Ishikawa (cell line): ENCODE results near the gene ABCF2.

ENCODE experiments used
- CREB1 ChIP-seq: IDR thresholded peaks from 2 replicates; pipeline ENCODE4 v1.6.1; 2012; ENCODE audit warnings: low read depth
- EGR1 ChIP-seq: IDR thresholded peaks from 2 replicates; pipeline ENCODE4 v1.6.1; 2012
- EP300 ChIP-seq: IDR thresholded peaks from 2 replicates; pipeline ENCODE4 v1.6.1; 2012; ENCODE audit warnings: borderline replicate concordance
- RAD21 ChIP-seq: IDR thresholded peaks from 2 replicates; pipeline ENCODE4 v1.6.1; 2012; ENCODE audit warnings: low read depth
- TCF12 ChIP-seq: IDR thresholded peaks from 2 replicates; pipeline ENCODE4 v1.6.1; 2012; ENCODE audit warnings: low read depth
- TEAD4 ChIP-seq: IDR thresholded peaks from 2 replicates; pipeline ENCODE4 v1.6.1; 2012
- ZBTB7A ChIP-seq: IDR thresholded peaks from 2 replicates; pipeline ENCODE4 v1.6.1; 2012; ENCODE audit warnings: low read depth
- TF ChIP-seq, protein P1 (sequence below): IDR thresholded peaks from 2 replicates; pipeline ENCODE4 v1.6.1; 2012
- TF ChIP-seq, protein P2 (sequence below): IDR thresholded peaks from 2 replicates; pipeline ENCODE4 v1.6.1; 2012; ENCODE audit warnings: low read depth, mild to moderate bottlenecking

The ABCF2 gene

DNA sequence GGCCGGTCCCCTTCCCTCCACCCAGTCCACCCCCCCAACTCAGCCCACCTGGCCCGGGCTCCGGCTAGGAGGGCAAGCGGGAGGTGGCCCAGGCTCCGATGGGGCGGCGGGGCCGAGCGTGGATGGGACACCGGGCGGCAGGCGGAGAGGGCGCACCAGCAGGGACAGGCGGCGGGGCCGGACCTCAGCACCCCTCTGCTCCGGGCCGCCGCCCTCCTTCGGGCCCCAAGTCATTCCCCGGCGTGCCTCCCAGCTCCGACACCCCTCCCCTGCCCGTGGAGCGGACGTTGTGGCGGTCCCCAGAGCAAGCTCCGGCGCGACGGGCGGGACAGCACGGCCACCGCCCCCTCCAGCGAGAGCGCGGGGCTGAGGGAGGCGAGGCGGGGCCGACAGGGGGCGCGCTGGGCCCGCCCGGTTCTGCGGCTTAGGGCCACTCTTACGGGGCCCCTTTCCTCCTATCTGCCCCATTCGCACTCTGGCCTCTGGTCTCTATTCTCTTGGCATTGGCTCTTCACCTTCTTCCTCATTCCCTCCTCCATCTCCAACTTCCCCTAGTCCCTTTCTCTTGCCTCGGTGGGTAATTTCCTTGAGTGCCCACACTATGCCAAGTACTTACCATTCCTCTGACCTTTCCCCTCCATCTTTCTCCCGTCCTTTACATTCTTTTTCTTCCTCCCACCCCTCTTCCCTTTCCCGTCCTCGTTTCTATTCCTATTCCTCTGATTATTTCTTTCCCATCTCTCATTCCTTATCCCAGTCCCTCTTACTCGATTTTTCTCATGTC, 58.8 kb downstream of the ABCF2 start:
- TF ChIP-seq CREB1 (no peak), EGR1 (no peak), TEAD4 (no peak), ZBTB7A (no peak), RAD21 (peak; percentile 20; the same call in 1 of the 2 replicates)
- TF ChIP-seq, protein P1, sequence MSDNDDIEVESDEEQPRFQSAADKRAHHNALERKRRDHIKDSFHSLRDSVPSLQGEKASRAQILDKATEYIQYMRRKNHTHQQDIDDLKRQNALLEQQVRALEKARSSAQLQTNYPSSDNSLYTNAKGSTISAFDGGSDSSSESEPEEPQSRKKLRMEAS, result no peak

DNA sequence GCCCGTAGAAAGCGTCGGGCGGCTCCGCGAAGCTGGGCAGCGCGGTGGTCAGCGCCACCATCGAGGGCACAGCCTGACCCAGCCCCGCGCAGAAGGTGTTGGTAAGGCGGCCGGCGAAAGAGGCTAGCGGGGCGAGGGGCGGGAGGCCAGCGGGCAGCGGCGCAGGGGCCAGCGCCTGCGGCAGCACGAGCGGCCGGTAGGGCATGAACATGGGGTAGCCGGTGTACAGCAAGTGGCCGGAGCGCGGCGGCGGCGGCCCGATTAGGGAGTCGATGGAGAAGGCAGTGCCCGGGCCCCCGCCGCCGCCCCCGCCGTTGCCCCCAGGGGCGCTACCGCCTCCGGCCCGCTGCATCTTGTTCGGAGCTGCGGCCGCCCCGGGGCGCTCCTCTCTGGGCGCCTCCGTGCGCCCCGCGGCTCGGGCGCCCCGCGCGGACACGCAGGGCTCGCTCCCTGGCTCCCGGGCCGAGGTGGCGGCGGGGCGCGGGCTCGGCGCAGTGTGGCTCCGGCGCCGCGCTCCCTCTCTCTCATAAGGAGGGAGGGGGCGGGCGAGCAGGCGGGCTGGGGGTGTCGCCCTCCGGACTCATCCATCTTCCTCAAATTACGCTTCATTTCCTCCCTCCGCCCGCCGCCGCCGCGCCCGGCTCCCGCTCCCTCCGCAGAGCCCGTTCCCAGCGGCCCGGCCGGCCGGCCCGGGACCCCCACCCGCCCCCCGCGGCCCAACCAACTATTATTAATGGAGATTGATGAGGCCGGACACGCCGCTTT, 59.6 kb downstream of the ABCF2 start, which contains the start of gene GBX1:
Gene GBX1, minus strand, starts transcription at position 498 of the 765 bp plus-strand sequence. Its CDS starts 146 bp downstream, at position 352.
- TF ChIP-seq ZBTB7A (no peak; the same call in 1 of the 2 replicates), EP300 (0 out of 2 replicates have a peak, but pooled peaks have one; percentile 6)

DNA sequence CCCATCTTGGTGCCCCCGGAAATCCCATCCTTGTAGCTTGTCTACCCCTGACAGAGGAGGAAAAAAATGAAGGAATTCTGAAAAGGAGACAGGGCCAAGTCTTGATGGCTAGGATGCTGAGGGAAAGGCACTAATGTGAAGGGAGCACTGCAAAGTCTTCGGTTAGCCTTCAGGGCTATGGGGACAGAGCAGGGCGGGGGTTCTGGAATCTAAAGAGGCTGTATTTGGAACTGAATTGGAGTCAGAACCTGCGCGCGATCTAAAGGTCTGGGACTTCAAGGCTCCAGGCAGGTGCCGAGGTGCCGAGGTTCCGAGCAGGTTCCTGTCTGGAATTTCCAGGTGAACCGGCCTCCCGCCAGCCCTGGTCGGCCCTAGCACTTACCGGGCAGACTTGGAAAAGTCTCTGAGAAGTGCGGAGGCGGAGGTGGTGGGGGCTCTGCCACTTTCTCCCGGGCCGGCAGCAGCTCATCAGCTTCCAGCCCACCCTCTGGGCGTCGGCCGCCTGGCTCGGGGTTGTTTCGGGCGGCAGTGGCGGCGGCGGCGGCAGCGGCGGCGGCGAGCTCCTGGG, 60.3 kb downstream of the ABCF2 start:
- TF ChIP-seq TEAD4 (no peak), EP300 (0 out of 2 replicates have a peak, but pooled peaks have one; percentile 11), TCF12 (no peak)
- TF ChIP-seq, protein P2, sequence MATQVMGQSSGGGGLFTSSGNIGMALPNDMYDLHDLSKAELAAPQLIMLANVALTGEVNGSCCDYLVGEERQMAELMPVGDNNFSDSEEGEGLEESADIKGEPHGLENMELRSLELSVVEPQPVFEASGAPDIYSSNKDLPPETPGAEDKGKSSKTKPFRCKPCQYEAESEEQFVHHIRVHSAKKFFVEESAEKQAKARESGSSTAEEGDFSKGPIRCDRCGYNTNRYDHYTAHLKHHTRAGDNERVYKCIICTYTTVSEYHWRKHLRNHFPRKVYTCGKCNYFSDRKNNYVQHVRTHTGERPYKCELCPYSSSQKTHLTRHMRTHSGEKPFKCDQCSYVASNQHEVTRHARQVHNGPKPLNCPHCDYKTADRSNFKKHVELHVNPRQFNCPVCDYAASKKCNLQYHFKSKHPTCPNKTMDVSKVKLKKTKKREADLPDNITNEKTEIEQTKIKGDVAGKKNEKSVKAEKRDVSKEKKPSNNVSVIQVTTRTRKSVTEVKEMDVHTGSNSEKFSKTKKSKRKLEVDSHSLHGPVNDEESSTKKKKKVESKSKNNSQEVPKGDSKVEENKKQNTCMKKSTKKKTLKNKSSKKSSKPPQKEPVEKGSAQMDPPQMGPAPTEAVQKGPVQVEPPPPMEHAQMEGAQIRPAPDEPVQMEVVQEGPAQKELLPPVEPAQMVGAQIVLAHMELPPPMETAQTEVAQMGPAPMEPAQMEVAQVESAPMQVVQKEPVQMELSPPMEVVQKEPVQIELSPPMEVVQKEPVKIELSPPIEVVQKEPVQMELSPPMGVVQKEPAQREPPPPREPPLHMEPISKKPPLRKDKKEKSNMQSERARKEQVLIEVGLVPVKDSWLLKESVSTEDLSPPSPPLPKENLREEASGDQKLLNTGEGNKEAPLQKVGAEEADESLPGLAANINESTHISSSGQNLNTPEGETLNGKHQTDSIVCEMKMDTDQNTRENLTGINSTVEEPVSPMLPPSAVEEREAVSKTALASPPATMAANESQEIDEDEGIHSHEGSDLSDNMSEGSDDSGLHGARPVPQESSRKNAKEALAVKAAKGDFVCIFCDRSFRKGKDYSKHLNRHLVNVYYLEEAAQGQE, result no peak
